GM12892 (cell line): ENCODE data around the gene URM1.

Experiments used
- DNase-seq: peaks from one replicate; pipeline ENCODE4 v3.0.0; 2011; ENCODE audit not compliant: insufficient read length
- FAIRE-seq: peaks from 2 replicates; lab custom pipeline; 2011; peaks lifted over from hg19 to GRCh38; lab: Jason Lieb, UNC
- POLR2A ChIP-seq: IDR thresholded peaks from 2 replicates; pipeline ENCODE4 v1.6.1; 2011; ENCODE audit warnings: low read depth, low read length, control low read depth
- POLR2AphosphoS5 ChIP-seq: IDR thresholded peaks from 2 replicates; pipeline ENCODE4 v1.6.1; 2011; ENCODE audit warnings: low read depth, low read length, control low read depth
- TAF1 ChIP-seq: IDR thresholded peaks from 2 replicates; pipeline ENCODE4 v1.6.1; 2011; ENCODE audit warnings: low read depth, mild to moderate bottlenecking, control low read depth, low read length, borderline replicate concordance

The URM1 gene

DNA sequence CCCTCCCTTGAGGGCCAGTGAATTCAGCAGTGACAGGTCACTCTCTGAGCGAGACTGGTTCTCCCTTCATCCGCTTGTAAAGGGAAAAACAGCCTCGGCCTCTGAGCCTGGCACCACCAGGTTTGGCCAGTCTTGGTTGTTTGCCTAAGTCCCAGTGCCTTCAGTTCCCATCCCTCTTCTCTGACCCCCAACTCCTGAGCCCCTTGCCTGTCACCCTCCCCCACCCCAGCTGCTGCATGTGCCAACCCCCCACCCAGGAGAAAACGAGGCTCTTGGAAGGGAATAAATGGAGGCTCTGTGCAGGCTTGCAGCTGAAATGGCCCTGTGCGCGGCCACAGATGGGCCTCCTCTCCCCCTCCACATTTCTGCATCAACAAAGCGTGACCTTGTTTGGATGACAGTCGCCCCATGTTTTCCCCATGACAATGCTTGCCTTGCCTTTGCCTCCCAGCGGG is 3.1 kb downstream of the URM1 start:
- no peak for FAIRE-seq

DNA sequence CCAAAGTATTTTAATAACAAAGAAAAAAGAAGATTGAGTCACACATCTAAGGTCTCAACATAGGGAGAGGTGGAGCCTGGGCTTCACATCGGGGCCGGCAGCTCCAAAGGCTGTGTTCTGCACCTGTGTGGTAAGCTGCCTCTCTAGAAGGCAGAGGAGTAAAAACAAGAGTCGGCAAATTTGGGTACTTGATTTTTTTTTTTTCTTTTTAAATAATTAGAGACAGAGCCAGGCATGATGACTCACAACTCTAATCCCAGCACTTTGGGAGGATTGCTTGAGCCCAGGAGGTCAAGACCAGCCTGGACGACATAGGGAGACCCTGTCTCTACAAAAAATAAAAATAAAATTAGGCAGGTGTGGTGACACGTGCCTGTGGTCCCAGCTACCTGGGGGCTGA is 4.7 kb downstream of the URM1 start:
- no peak for DNase-seq

More for the DNA sequence above, 3.1 kb downstream of the URM1 start:
- DNase-seq, result no peak
- TF ChIP-seq POLR2A (no peak), TAF1 (no peak), POLR2AphosphoS5 (no peak)

DNA sequence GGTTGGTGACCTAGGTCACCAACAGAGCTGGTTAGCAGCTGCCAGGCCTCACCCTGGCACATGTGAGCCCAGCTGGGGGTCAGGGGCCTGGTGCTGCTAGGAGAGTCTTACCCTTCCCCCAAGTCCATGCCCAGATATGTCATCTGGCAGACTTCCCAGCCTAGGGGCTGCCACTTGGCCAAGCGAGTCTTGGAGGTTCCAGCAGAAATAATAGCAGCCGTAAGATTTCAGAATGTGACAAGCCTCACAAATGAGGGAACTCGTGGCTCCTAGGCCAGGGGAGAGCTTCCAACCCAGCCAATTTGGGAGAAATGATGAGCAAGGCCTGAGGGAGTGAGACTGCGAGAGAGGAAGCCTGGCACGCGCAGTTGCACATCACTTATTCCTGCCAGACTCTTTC is 11.1 kb downstream of the URM1 start:
- TF ChIP-seq TAF1, result no peak
- no peak for TF ChIP-seq POLR2AphosphoS5
- TF ChIP-seq POLR2A, result no peak
- DNase-seq (no peak), FAIRE-seq (no peak)

More for the DNA sequence above, 4.7 kb downstream of the URM1 start:
- TF ChIP-seq POLR2AphosphoS5, result no peak
- no peak for TF ChIP-seq TAF1
- TF ChIP-seq POLR2A, result no peak
- FAIRE-seq, result no peak

DNA sequence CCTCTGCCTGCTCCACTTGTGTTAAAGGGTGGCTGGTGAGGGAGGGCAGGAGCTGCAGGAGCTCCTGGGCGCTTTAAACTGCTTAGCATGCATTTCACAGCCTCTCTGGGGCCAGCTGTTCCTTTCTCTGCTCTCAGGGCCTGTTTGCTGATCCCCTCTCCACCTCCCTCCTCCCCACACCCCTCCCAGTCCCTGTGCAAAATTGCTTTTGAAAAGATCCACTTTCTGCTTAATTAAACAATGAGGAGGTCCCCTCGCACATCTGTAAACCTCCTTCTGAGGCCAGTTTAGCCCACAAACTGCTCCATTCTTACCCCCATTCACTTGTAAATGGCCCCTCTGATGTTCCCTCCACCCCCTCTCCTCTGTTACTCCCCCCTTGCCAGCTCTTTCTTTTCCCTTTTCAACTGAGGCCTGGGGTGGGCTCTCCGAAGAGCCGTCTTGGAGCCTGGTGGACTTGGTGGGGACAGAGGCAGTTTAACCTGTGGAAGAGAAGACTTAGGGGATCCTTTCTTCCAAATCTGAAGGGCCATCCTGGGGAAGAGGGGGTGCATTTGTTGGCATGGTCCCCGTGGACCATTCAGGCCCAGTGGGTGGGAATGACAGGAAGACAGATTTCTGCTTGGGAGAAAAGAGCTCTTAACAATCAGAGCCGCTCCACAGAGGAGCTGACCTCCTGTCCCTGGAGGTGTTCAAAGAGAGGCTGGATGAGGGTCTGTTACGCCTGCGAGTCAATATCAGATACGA is 12.0 kb downstream of the URM1 start:
- FAIRE-seq, result no peak
- DNase-seq, result no peak
- TF ChIP-seq TAF1, result no peak

DNA sequence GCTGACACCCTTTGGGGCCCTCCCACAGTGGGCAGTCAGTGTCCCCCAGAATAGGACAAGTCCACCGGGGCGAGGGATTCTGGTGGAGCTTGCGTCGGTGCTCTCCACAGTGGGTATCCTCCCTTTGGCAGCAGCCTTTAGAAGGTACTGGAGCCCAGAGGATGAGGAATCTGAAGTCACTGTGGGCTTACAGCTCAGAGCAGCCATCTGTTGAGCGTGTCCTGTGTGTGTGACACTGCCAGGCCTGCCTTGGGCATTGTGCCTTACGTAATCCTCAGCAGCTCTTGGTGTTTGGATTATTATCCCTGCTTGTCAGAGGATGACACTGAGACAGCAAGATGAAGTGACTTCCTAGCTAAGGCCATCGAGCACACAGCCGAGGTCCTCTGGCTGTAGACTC is 12.6 kb downstream of the URM1 start:
- TF ChIP-seq POLR2A, result no peak
- TF ChIP-seq TAF1, result no peak
- TF ChIP-seq POLR2AphosphoS5, result no peak
- no peak for DNase-seq
- FAIRE-seq, result no peak

DNA sequence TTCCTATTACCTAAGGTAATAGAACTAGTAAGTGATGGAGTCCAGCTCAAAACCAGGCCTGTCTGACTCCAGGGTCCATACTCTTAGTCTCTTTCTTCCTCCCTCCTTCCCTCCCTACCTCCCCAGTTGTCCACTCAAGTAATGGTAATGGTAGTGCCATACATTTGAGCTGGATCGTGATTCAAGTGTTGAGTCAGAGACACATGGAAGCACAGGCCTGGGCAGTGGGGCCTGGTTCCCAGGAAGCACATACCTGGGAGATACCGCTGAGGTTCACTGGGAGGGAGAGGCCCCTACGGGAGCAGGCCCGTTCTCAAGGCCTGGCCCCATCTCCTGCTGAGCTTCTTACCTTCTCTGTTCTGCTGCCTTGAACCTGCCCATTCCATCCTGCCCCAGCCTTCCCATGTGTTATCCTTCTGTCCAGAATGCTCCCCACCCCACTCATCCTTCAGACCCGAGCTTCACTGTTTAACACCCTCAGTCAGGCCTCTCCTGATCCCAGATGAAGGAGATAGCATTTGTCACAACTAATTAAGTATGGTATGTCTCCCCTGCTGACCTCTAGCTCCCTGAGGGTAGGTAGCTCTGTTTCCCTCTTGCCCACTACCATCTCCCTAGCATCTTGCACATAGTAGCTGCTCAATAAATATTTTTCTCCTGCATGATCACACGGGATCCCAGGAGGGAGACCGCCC is 13.8 kb downstream of the URM1 start:
- FAIRE-seq, result no peak
- TF ChIP-seq POLR2AphosphoS5, result no peak
- no peak for TF ChIP-seq TAF1
- TF ChIP-seq POLR2A, result no peak
- no peak for DNase-seq

DNA sequence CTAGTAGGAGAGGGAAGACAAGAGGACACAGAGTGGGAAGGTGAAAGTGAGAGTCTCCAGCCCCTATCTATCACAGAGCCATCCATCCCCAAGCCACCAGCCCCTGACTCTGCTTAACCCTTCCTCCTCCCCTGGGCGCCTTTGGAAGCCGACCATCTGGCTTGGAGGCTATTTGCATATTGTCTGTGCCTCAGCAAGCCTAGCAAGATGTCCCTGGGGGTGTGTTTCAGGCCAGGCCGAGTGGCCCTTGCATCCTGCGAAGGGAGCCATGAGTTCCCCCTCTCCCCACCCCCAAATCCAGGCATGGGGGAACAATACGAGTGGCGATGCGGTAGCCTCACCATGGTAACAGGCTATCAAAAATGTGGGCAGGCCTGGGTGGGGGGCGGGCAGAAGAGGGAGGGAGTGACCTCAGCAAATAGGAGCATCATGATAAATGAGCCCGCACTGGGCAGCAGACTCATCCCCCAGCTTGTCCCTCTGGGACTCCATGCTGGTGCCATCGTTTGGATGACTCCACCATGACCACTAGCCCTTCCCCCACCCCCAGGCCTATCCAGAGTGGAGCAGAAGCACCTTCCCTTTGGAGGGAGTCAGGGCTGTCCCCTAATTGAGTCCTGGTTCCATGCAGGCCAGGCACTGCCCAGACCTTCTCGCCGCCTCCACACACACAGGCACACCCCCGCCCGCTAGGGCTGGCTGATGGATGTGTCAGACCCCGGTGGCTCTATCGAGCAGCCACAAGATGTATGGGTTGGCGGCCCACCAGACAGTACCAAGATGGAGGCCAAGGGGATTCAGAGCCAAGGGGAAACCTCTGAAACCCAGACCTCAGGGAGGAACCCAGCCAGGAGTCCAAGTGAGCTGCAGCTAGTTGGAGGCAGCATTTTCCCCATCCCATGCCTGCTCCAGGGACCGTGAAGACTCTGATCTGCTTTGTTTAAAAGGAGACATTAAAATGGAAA is 14.6 kb downstream of the URM1 start:
- no peak for TF ChIP-seq TAF1
- FAIRE-seq (no peak), DNase-seq (no peak)

DNA sequence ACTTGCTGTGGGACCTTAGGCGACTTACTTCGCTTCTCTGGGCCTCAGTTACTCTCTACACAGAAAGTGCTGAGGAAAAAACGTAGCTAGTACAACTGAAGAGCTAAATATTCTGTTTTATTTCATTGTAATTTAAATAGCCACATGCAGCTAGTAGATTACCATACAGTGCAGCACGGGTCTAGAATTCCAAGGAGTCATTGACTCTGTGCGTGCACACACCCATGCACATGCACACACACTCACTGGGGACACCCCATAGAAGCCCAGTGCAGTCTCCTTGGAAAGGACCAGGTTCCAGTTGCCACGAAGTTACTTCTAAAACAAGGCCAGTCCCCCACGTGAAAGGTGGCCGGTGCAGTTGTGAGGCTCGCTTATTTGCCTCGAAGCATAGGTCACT is 17.0 kb downstream of the URM1 start:
- TF ChIP-seq POLR2A, result no peak
- TF ChIP-seq TAF1, result no peak
- TF ChIP-seq POLR2AphosphoS5, result no peak
- FAIRE-seq, result no peak
- DNase-seq, result no peak

DNA sequence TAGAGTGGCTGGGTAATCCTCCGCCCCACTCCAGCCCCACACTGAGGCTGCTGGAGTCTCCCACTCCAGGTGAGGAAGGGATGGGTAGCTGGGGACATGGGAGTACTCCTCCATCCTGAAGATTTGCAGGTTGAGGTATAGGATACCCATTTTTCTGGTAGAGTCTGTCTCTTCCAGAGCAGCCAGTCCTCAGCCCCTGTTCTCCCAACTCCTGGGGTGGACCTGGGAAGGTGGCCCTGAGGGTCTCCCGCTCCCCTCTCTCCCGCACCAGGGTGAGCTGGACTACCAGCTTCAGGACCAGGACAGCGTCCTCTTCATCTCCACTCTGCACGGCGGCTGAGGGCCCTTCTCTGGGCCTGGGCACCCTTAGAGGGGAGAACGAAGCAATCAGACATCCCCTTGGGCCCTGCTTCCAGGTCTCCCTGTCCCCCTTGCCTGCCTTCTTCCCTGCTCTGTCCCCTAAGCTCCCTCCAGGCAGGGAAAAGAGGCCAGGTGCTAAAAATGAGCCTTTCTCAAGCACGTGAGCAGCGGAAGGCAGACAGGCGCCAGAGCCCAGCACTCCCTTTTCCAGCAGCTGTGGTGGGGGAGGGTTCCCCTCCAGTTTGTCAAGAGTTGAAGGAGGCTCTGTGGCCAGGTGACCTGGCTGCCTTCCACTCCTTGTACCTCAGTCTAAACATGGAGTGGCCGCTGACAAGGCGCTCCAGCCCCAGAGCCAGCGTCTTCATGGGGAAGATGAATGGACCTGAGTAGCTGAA is 18.4 kb downstream of the URM1 start:
- TF ChIP-seq TAF1 (no peak), POLR2A (no peak), POLR2AphosphoS5 (no peak)
- FAIRE-seq, result no peak
- no peak for DNase-seq

DNA sequence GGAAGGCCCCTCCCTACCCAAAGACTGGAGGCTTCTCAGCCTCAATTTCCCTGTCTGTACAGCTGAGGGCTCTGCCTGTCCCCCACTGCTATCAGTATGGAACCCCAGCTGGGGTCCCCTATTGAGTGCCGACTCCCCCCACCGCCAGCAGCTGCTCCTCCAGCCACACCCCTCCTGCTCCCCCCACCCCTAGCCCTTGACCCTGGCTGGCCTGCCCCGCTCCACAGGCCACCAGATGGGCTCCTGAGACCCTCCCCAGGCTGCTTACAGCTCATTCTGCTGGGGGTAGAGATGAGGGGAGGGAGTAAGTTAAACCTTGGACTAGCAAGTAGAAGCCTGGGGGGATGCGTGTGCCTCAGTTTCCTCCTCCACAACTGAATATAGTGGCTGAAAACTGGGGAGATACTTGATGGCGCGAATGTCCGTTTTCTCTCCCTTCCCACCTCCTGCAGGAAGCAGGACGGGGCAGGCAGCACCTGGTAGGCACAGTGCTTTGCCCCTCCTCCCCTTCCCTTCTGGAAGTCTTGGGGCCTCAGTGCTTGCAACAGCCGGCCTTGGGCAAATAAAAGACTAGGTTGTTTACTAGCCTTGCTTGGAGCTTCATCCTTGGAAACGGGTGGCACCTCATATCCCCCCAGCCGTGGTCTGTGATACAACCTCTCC is 19.1 kb downstream of the URM1 start:
- DNase-seq, result no peak
- no peak for TF ChIP-seq TAF1
- TF ChIP-seq POLR2AphosphoS5, result no peak
- no peak for TF ChIP-seq POLR2A
- no peak for FAIRE-seq
